GM21723 (cell line): Measurements from ENCODE around the gene KLK11.

ENCODE experiments used
- ATAC-seq: cut with Tn5 transposase; IDR thresholded peaks from one replicate; pipeline ENCODE4 v1.9.1; 2021; ENCODE audit warnings: mild to moderate bottlenecking, moderate library complexity; ENCODE audit not compliant: unreplicated experiment

Gene KLK11

DNA sequence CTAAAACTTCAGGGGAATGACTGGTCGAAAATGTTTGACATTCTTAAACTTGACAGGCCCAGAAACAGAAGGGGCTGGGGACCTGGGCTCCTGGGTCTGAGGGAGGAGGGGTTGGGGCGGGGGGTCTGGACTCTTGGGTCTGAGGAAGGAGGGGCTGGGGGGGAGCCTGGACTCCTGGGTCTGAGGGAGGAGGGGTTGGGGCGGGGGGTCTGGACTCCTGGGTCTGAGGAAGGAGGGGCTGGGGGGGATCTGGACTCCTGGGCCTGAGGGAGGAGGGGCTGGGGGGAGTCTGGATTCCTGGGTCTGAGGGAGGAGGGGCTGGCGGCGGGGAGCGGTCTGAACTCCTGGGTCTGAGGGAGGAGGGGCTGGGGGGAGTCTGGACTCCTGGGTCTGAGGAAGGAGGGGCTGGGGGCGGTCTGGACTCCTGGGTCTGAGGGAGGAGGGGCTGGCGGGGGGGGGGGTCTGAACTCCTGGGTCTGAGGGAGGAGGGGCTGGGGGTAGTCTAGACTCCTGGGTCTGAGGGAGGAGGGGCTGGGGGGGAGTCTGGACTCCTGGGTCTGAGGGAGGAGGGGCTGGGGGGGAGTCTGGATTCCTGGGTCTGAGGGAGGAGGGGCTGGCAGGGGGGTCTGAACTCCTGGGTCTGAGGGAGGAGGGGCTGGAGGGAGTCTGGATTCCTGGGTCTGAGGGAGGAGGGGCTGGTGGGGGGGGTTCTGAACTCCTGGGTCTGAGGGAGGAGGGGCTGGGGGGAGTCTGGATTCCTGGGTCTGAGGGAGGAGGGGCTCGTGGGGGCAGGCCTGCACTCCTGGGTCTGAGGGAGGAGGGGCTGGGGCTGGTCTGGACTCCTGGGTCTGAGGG, 51.5 kb downstream of the KLK11 start:
- ATAC-seq = no peak

- no peak for ATAC-seq
Observed at GRCh38 chr19:50972795-50973376, 53.5 kb downstream of the KLK11 start.
